HEK293 (cell line): ENCODE measurements around the gene ENTREP3.

Source experiments
- CTCF ChIA-PET: fragments of 350-600 bp; formaldehyde crosslinking; extraction: SDS; loops from one replicate; lab custom pipeline; 2021; ENCODE audit warnings: antibody characterized with exemption; lab: Yijun Ruan, JAX
- POLR2A ChIA-PET: fragments of 300-600 bp; formaldehyde crosslinking; extraction: SDS; loops from one replicate; lab custom pipeline; 2020; ENCODE audit warnings: antibody characterized with exemption, inconsistent platforms; lab: Yijun Ruan, JAX
- H3K27ac ChIP-seq: fragments of 200-500 bp; sonication (Bioruptor generic); 2 replicates; pipeline ENCODE4 v1.5.1; 2014; ENCODE audit warnings: low read depth, low read length, control low read depth, inconsistent platforms; ENCODE audit errors: extremely low read depth
- H3K36me3 ChIP-seq, 2 experiments: fragments of 200-500 bp in 1 of 2; sonication (Bioruptor generic) in 1 of 2; 1 replicate in 1 of 2; 2 replicates in 1 of 2; pipeline ENCODE4 v1.5.1; 2014 to 2017; ENCODE audit warnings: inconsistent platforms in 2 of 2, low read length in 2 of 2; ENCODE audit not compliant: control insufficient read depth in 2 of 2, insufficient read depth in 1 of 2
- H3K4me1 ChIP-seq: fragments of 200-500 bp; sonication (Bioruptor generic); 2 replicates; pipeline ENCODE4 v1.5.1; 2014; ENCODE audit warnings: mild to moderate bottlenecking, low read length, inconsistent platforms; ENCODE audit not compliant: control insufficient read depth, insufficient read depth
- H3K4me3 ChIP-seq: 2 replicates; pipeline ENCODE4 v1.5.1; 2011; ENCODE audit warnings: low read depth, mild to moderate bottlenecking, control low read depth, low read length, moderate library complexity
- H3K9me3 ChIP-seq: fragments of 200-500 bp; sonication (Bioruptor generic); 2 replicates; pipeline ENCODE4 v1.5.1; 2014; ENCODE audit warnings: low read depth, low read length, inconsistent platforms; ENCODE audit not compliant: control insufficient read depth, insufficient read depth
- OSR2 ChIP-seq: fragments of 450-650 bp; formaldehyde crosslinking; IDR thresholded peaks from 2 replicates; pipeline ENCODE4 v1.5.1; 2016; ENCODE audit warnings: missing biosample characterization, missing genetic modification characterization
- ZFP3 ChIP-seq: fragments of 450-650 bp; formaldehyde crosslinking; IDR thresholded peaks from 2 replicates; pipeline ENCODE4 v1.5.1; 2016; ENCODE audit warnings: low read depth, missing biosample characterization, missing genetic modification characterization
- ZNF132 ChIP-seq: fragments of 450-650 bp; formaldehyde crosslinking; IDR thresholded peaks from 2 replicates; pipeline ENCODE4 v1.5.1; 2017; ENCODE audit warnings: missing biosample characterization, missing genetic modification characterization, borderline replicate concordance
- ZNF2 ChIP-seq: fragments of 450-650 bp; formaldehyde crosslinking; IDR thresholded peaks from 2 replicates; pipeline ENCODE4 v1.5.1; 2016; ENCODE audit warnings: missing biosample characterization, missing genetic modification characterization
- ZNF202 ChIP-seq: fragments of 450-650 bp; formaldehyde crosslinking; IDR thresholded peaks from 2 replicates; pipeline ENCODE4 v1.5.1; 2016; ENCODE audit warnings: missing biosample characterization, missing genetic modification characterization, borderline replicate concordance
- ZNF24 ChIP-seq: fragments of 450-650 bp; formaldehyde crosslinking; IDR thresholded peaks from 2 replicates; pipeline ENCODE4 v1.5.1; 2016; ENCODE audit warnings: missing biosample characterization, missing genetic modification characterization
- ZNF302 ChIP-seq: fragments of 450-650 bp; formaldehyde crosslinking; IDR thresholded peaks from 2 replicates; pipeline ENCODE4 v1.5.1; 2016; ENCODE audit warnings: missing biosample characterization, missing genetic modification characterization, low read depth
- ZNF521 ChIP-seq: fragments of 450-650 bp; formaldehyde crosslinking; IDR thresholded peaks from 2 replicates; pipeline ENCODE4 v1.5.1; 2017; ENCODE audit warnings: missing biosample characterization, mild to moderate bottlenecking, missing genetic modification characterization
- ZNF585B ChIP-seq: fragments of 450-650 bp; formaldehyde crosslinking; IDR thresholded peaks from 2 replicates; pipeline ENCODE4 v1.5.1; 2016; ENCODE audit warnings: missing biosample characterization, missing genetic modification characterization
- TF ChIP-seq, protein P1 (sequence below): fragments of 450-650 bp; formaldehyde crosslinking; IDR thresholded peaks from 2 replicates; pipeline ENCODE4 v1.5.1; 2017; ENCODE audit warnings: missing biosample characterization, missing genetic modification characterization
- TF ChIP-seq, protein P2 (sequence below): fragments of 450-650 bp; formaldehyde crosslinking; IDR thresholded peaks from 2 replicates; pipeline ENCODE4 v1.5.1; 2016; ENCODE audit warnings: missing biosample characterization, missing genetic modification characterization
- TF ChIP-seq, protein P3 (sequence below): fragments of 450-650 bp; formaldehyde crosslinking; IDR thresholded peaks from 2 replicates; pipeline ENCODE4 v1.5.1; 2017; ENCODE audit warnings: missing biosample characterization, missing genetic modification characterization
- TF ChIP-seq, protein P4 (sequence below): fragments of 450-650 bp; formaldehyde crosslinking; IDR thresholded peaks from 2 replicates; pipeline ENCODE4 v1.5.1; 2016; ENCODE audit warnings: missing biosample characterization, missing genetic modification characterization, borderline replicate concordance

The ENTREP3 gene

DNA sequence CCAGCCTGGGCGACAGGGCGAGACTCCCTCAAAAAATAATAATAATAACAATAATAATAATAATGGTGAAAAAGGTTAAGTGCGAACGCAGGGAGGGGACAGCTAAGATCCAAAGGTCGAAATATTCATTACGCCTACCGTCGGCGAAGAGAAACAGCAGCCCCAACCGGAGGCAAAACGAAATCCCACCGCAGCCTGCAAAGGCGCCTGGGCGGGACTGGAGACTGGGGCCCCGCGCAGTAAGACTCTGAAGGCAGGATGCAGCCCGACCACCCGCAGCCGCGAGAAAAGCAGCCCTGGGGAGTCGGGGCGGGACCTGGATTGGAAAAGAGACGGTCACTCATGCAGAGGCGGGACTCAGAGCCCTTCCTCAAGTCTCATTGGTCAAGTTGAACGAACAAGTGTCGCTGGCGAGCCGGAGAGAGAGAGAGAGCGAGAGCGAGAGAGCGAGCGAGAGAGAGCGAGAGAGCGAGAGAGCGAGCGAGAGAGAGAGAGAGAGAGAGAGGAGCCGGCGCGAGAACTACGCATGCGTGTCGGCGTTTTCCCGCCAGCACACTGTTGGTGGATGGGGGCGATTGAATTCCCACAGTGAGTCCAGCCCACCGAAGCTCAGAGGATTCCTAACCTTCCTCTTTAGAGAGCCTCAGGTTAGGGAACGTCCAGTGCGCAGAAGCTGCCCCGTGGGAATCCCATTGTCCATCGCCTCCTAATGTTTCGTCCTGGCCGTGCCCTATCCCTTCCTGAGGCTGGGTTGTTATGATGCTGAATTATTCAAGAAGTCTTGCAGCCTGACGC lies 10.7 kb downstream of the ENTREP3 start (continued):
- TF ChIP-seq, protein P1, sequence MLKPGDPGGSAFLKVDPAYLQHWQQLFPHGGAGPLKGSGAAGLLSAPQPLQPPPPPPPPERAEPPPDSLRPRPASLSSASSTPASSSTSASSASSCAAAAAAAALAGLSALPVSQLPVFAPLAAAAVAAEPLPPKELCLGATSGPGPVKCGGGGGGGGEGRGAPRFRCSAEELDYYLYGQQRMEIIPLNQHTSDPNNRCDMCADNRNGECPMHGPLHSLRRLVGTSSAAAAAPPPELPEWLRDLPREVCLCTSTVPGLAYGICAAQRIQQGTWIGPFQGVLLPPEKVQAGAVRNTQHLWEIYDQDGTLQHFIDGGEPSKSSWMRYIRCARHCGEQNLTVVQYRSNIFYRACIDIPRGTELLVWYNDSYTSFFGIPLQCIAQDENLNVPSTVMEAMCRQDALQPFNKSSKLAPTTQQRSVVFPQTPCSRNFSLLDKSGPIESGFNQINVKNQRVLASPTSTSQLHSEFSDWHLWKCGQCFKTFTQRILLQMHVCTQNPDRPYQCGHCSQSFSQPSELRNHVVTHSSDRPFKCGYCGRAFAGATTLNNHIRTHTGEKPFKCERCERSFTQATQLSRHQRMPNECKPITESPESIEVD, result peak; percentile 83; the same call in 1 of the 2 replicates
- TF ChIP-seq, protein P2, sequence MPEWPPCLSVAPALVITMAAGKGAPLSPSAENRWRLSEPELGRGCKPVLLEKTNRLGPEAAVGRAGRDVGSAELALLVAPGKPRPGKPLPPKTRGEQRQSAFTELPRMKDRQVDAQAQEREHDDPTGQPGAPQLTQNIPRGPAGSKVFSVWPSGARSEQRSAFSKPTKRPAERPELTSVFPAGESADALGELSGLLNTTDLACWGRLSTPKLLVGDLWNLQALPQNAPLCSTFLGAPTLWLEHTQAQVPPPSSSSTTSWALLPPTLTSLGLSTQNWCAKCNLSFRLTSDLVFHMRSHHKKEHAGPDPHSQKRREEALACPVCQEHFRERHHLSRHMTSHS (tag by site-specific recombination), result peak; percentile 96
- no peak for TF ChIP-seq ZNF132 (tag by site-specific recombination)

DNA sequence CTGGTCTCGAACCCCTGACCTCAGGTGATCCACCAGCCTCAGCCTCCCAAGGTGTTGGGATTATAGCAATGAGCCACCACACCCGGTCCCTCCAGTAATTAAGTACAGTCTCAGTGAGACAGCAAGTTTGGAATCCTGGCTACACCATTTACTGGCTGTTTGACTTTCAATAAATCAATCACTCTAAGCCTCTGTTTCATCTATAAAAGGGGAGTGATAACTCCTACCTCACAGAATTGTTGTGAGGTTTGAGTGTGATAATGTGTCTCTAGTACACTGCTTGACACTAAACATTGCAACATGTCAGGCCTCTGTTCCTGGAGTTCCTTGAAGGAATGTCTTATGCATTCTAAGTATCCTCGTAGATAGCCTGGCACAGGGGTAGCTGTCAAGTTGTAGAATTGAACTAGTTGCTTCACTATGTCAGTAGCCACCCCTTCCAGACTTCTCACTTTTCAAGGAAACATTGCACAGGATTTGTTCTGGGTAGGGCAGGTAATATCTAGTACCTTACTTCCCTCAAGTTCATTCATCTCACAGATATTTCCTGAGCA lies 12.4 kb downstream of the ENTREP3 start:
- TF ChIP-seq ZFP3 (tag by site-specific recombination), result no peak
- no peak for TF ChIP-seq ZNF202 (tag by site-specific recombination)
- TF ChIP-seq ZNF585B (tag by site-specific recombination), result no peak
- 0 out of 2 replicates have a peak, but pooled peaks have one; percentile 11 for TF ChIP-seq OSR2 (tag by site-specific recombination)
- TF ChIP-seq ZNF24 (tag by site-specific recombination), result no peak
- no peak for TF ChIP-seq ZNF302 (tag by site-specific recombination)
- TF ChIP-seq, protein P3, sequence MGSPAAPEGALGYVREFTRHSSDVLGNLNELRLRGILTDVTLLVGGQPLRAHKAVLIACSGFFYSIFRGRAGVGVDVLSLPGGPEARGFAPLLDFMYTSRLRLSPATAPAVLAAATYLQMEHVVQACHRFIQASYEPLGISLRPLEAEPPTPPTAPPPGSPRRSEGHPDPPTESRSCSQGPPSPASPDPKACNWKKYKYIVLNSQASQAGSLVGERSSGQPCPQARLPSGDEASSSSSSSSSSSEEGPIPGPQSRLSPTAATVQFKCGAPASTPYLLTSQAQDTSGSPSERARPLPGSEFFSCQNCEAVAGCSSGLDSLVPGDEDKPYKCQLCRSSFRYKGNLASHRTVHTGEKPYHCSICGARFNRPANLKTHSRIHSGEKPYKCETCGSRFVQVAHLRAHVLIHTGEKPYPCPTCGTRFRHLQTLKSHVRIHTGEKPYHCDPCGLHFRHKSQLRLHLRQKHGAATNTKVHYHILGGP (tag by site-specific recombination), result peak; percentile 63
- no peak for TF ChIP-seq ZNF521 (tag by site-specific recombination)
- TF ChIP-seq, protein P4, sequence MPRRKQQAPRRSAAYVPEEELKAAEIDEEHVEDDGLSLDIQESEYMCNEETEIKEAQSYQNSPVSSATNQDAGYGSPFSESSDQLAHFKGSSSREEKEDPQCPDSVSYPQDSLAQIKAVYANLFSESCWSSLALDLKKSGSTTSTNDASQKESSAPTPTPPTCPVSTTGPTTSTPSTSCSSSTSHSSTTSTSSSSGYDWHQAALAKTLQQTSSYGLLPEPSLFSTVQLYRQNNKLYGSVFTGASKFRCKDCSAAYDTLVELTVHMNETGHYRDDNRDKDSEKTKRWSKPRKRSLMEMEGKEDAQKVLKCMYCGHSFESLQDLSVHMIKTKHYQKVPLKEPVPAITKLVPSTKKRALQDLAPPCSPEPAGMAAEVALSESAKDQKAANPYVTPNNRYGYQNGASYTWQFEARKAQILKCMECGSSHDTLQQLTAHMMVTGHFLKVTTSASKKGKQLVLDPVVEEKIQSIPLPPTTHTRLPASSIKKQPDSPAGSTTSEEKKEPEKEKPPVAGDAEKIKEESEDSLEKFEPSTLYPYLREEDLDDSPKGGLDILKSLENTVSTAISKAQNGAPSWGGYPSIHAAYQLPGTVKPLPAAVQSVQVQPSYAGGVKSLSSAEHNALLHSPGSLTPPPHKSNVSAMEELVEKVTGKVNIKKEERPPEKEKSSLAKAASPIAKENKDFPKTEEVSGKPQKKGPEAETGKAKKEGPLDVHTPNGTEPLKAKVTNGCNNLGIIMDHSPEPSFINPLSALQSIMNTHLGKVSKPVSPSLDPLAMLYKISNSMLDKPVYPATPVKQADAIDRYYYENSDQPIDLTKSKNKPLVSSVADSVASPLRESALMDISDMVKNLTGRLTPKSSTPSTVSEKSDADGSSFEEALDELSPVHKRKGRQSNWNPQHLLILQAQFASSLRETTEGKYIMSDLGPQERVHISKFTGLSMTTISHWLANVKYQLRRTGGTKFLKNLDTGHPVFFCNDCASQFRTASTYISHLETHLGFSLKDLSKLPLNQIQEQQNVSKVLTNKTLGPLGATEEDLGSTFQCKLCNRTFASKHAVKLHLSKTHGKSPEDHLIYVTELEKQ (tag by site-specific recombination), result 0 out of 2 replicates have a peak, but pooled peaks have one; percentile 8
- TF ChIP-seq ZNF2 (tag by site-specific recombination), result no peak
- H3K36me3 ChIP-seq, result peaks cover 5 to 27% of the 10 kb centered on the region in 2 experiments; a peak in 2 of 3 replicates
- ChIA-PET CTCF (interaction anchor here (0.7 to 2.1 kb wide), 6 partner anchors 7 to 328 kb away, joined by 3 to 15 read pairs (median 4); no protein-coding TSS in a partner anchor), POLR2A (interaction anchor here (1.1 to 2.6 kb wide), 3 partner anchors 12 to 85 kb away, joined by 3 to 11 read pairs (median 8); partner anchors contain the start of genes ENTREP3 and THBS3)
- H3K9me3 ChIP-seq, result no peaks in the 10 kb centered on the region
- no peak overlapping the region for H3K4me3 ChIP-seq
- peaks cover 5% of the 10 kb centered on the region; the same call in 1 of the 2 replicates for H3K4me1 ChIP-seq
- H3K27ac ChIP-seq, result peak overlapping the region; percentile 56
